HFFc6 (cell line): Measurements from ENCODE around the gene SLC2A9. TPM values are rescaled to one million over a fixed set of nuclear protein-coding genes. Genes with fewer than 3 reads are reported as not detected.
"Not testable (repeated sequence)": the region's sequence is repeated elsewhere in the genome, so short reads cannot be mapped to it uniquely, and the experiment has no call there.

Experiments
- DNase-seq: peaks from one replicate; pipeline ENCODE4 v3.0.0-alpha.2; 2018
- H3K27ac Mint-ChIP-seq: 2 replicates; pipeline ENCODE4 v1.8.0; 2020; ENCODE audit warnings: mild to moderate bottlenecking, mixed read lengths
- H3K27me3 Mint-ChIP-seq: 2 replicates; pipeline ENCODE4 v1.8.0; 2021; ENCODE audit warnings: mild to moderate bottlenecking, moderate library complexity, mixed read lengths; ENCODE audit not compliant: insufficient read depth
- H3K36me3 Mint-ChIP-seq: 2 replicates; pipeline ENCODE4 v1.8.0; 2021; ENCODE audit warnings: low read depth, mixed read lengths
- H3K4me1 Mint-ChIP-seq: 2 replicates; pipeline ENCODE4 v1.8.0; 2020; ENCODE audit warnings: low read depth, mixed read lengths
- H3K4me3 Mint-ChIP-seq: 2 replicates; pipeline ENCODE4 v1.8.0; 2020; ENCODE audit warnings: mild to moderate bottlenecking, moderate library complexity, mixed read lengths
- H3K9me3 Mint-ChIP-seq: 2 replicates; pipeline ENCODE4 v1.8.0; 2020; ENCODE audit warnings: mild to moderate bottlenecking, mixed read lengths
- CTCF ChIP-seq: fragments of 200-600 bp; sonication (generic); IDR thresholded peaks from 2 replicates; pipeline ENCODE4 v1.5.0; 2021; ENCODE audit warnings: antibody characterized with exemption, mild to moderate bottlenecking
- total RNA-seq, 6 experiments: library from RNA; stranded (reverse); fragmentation: NEBNext Ultra II Directional; extraction: Animal tissue kit (Norgen Biotek cat#: 25700); gene quantifications; 2 replicates in 1 of 6; 3 replicates in 5 of 6; pipeline ENCODE4 v1.2.3, GENCODE V29; 2021

Gene SLC2A9
- total RNA-seq, 6 experiments from 2014 or later, result 1.3 to 2.0 (median 1.6) TPM

GRCh38 chr4:9904976-9905587 lies 116.2 kb downstream of the SLC2A9 start:
- H3K27me3 Mint-ChIP-seq, result peaks cover 1% of the 10 kb centered on the region; the same call in 1 of the 2 replicates
- DNase-seq, result no peak
- H3K9me3 Mint-ChIP-seq, result peaks cover 12% of the 10 kb centered on the region; the same call in 1 of the 2 replicates
- no peak overlapping the region for H3K27ac Mint-ChIP-seq
- no peaks in the 10 kb centered on the region for H3K36me3 Mint-ChIP-seq
- TF ChIP-seq CTCF, result no peak
- no peaks in the 10 kb centered on the region for H3K4me1 Mint-ChIP-seq
- no peak overlapping the region for H3K4me3 Mint-ChIP-seq

- no peak for DNase-seq
- H3K4me3 Mint-ChIP-seq, result no peak overlapping the region
- no peaks in the 10 kb centered on the region for H3K4me1 Mint-ChIP-seq
- H3K27ac Mint-ChIP-seq, result no peak overlapping the region
- no peaks in the 10 kb centered on the region for H3K36me3 Mint-ChIP-seq
- H3K9me3 Mint-ChIP-seq, result peaks cover 12% of the 10 kb centered on the region
- TF ChIP-seq CTCF, result no peak
- H3K27me3 Mint-ChIP-seq, result peaks cover 3% of the 10 kb centered on the region
Measured at GRCh38 chr4:9903317-9903716, 118.0 kb downstream of the SLC2A9 start.

GRCh38 chr4:9901257-9901656 lies 120.0 kb downstream of the SLC2A9 start:
- no peak for TF ChIP-seq CTCF
- no peak for DNase-seq
- H3K4me1 Mint-ChIP-seq, result no peaks in the 10 kb centered on the region
- no peaks in the 10 kb centered on the region for H3K36me3 Mint-ChIP-seq
- peaks cover 19% of the 10 kb centered on the region for H3K9me3 Mint-ChIP-seq
- H3K27me3 Mint-ChIP-seq, result peaks cover 3% of the 10 kb centered on the region; the same call in 1 of the 2 replicates
- no peak overlapping the region for H3K4me3 Mint-ChIP-seq
- H3K27ac Mint-ChIP-seq, result no peak overlapping the region

GRCh38 chr4:9900633-9901032 lies 120.7 kb downstream of the SLC2A9 start:
- not testable (repeated sequence) for H3K4me1 Mint-ChIP-seq, H3K27me3 Mint-ChIP-seq, DNase-seq, H3K36me3 Mint-ChIP-seq, H3K27ac Mint-ChIP-seq, H3K4me3 Mint-ChIP-seq
- peaks cover 19% of the 10 kb centered on the region for H3K9me3 Mint-ChIP-seq

GRCh38 chr4:9899306-9900055 lies 121.8 kb downstream of the SLC2A9 start:
- Mint-ChIP-seq H3K9me3 (peaks cover 12% of the 10 kb centered on the region), H3K4me3 (no peak overlapping the region), H3K27ac (no peak overlapping the region), H3K4me1 (no peaks in the 10 kb centered on the region), H3K36me3 (no peaks in the 10 kb centered on the region), H3K27me3 (peaks cover 3% of the 10 kb centered on the region; the same call in 1 of the 2 replicates)
- DNase-seq, result no peak
- TF ChIP-seq CTCF, result no peak
